RWPE2 (cell line): Measurements from ENCODE around the gene DPP10.

ENCODE experiments used
- ATAC-seq: fragments of 200-7000 bp; cut with Tn5 transposase; 3 replicates; pipeline ENCODE4 v1.9.1; 2021; ENCODE audit warnings: low read depth
- DNase-seq: peaks from one replicate; pipeline ENCODE4 v3.0.0-alpha.2; 2020; ENCODE audit warnings: low spot score
- H3K27ac ChIP-seq: fragments of 450-650 bp; 2 replicates; pipeline ENCODE4 v1.5.1; 2017; ENCODE audit warnings: mild to moderate bottlenecking; ENCODE audit not compliant: poor library complexity, severe bottlenecking
- H3K27me3 ChIP-seq: fragments of 250-450 bp; sonication (Bioruptor Pico); 2 replicates; pipeline ENCODE4 v1.5.1; 2021; ENCODE audit warnings: mild to moderate bottlenecking, moderate library complexity; ENCODE audit not compliant: insufficient read depth, poor library complexity, severe bottlenecking
- H3K36me3 ChIP-seq: fragments of 250-450 bp; sonication (Bioruptor Pico); 2 replicates; pipeline ENCODE4 v1.5.1; 2020; ENCODE audit warnings: low read depth, mild to moderate bottlenecking, moderate library complexity
- H3K4me1 ChIP-seq: fragments of 250-450 bp; sonication (Bioruptor Pico); 2 replicates; pipeline ENCODE4 v1.5.1; 2021; ENCODE audit warnings: mild to moderate bottlenecking, moderate library complexity; ENCODE audit not compliant: insufficient read depth, poor library complexity, severe bottlenecking
- H3K4me3 ChIP-seq: fragments of 250-450 bp; sonication (Bioruptor Pico); 2 replicates; pipeline ENCODE4 v1.5.1; 2021; ENCODE audit warnings: mild to moderate bottlenecking, moderate library complexity; ENCODE audit not compliant: severe bottlenecking
- H3K9me3 ChIP-seq: fragments of 250-450 bp; sonication (Bioruptor Pico); 2 replicates; pipeline ENCODE4 v1.5.1; 2021; ENCODE audit warnings: mild to moderate bottlenecking, moderate library complexity; ENCODE audit not compliant: severe bottlenecking
- TF ChIP-seq, protein P1 (sequence below): fragments of 450-650 bp; IDR thresholded peaks from one replicate; pipeline ENCODE4 v1.5.1; 2017; ENCODE audit warnings: mild to moderate bottlenecking, moderate library complexity; ENCODE audit not compliant: poor library complexity, severe bottlenecking

Gene DPP10

DNA sequence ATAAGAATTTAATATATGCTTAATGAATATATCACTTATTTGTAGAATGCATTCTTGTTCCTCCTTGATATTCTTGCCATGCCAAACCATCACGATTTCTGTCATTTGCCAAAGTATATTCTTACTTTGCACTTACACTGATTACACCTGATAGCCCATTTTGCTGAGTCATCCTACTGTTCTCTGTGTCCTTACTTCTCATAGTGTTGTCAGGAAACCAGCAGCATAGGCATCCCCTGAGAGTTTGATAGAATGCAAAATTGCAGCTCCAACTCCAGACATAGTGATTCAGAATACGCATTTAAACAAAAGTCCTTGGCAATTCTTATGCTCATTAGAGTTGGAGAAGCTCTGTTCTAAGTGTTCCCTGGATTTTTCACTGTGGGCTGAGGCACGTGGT is 687.1 kb downstream of the DPP10 start:
- TF ChIP-seq, protein P1, sequence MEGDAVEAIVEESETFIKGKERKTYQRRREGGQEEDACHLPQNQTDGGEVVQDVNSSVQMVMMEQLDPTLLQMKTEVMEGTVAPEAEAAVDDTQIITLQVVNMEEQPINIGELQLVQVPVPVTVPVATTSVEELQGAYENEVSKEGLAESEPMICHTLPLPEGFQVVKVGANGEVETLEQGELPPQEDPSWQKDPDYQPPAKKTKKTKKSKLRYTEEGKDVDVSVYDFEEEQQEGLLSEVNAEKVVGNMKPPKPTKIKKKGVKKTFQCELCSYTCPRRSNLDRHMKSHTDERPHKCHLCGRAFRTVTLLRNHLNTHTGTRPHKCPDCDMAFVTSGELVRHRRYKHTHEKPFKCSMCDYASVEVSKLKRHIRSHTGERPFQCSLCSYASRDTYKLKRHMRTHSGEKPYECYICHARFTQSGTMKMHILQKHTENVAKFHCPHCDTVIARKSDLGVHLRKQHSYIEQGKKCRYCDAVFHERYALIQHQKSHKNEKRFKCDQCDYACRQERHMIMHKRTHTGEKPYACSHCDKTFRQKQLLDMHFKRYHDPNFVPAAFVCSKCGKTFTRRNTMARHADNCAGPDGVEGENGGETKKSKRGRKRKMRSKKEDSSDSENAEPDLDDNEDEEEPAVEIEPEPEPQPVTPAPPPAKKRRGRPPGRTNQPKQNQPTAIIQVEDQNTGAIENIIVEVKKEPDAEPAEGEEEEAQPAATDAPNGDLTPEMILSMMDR = no peak
- DNase-seq (no peak), ATAC-seq (no peak)

DNA sequence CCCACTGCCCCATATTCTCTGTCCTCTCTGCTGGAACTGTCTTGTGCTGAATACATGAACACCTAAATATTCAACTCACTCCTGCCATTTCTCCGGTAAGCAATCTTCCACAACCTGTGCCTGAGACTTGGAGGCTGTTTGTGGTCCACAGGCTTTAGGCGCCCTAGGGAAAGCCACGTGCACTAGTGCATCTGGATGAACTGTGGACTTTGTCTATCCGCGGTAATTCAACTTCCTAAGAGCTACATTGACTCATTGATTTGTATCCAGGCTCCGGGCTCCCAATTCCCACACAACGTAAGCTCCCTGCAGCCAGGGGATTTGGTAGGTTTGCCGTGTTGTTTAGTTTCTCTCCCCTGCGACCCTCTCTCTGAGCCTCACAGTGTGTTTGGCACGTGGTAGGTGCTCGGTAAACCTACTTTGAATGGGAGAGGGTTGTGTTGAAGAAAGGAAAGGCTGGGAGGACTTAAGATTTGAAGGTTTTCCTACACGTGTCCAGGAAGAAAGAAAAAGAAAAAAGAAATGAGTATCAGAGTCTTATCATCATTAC is 718.2 kb downstream of the DPP10 start:
- no peaks in the 10 kb centered on the region for H3K9me3 ChIP-seq
- peaks cover 55% of the 10 kb centered on the region for H3K27me3 ChIP-seq
- DNase-seq = no peak
- no peak for ATAC-seq
- no peaks in the 10 kb centered on the region for H3K4me1 ChIP-seq
- TF ChIP-seq, protein P1 = no peak
- H3K36me3 ChIP-seq = no peaks in the 10 kb centered on the region
- no peak overlapping the region for H3K27ac ChIP-seq
- no peak overlapping the region for H3K4me3 ChIP-seq

More for the DNA sequence above, 687.1 kb downstream of the DPP10 start:
- Histone ChIP-seq H3K36me3 (no peaks in the 10 kb centered on the region), H3K4me3 (no peak overlapping the region), H3K27ac (no peak overlapping the region), H3K27me3 (no peaks in the 10 kb centered on the region), H3K9me3 (no peaks in the 10 kb centered on the region), H3K4me1 (no peaks in the 10 kb centered on the region)

DNA sequence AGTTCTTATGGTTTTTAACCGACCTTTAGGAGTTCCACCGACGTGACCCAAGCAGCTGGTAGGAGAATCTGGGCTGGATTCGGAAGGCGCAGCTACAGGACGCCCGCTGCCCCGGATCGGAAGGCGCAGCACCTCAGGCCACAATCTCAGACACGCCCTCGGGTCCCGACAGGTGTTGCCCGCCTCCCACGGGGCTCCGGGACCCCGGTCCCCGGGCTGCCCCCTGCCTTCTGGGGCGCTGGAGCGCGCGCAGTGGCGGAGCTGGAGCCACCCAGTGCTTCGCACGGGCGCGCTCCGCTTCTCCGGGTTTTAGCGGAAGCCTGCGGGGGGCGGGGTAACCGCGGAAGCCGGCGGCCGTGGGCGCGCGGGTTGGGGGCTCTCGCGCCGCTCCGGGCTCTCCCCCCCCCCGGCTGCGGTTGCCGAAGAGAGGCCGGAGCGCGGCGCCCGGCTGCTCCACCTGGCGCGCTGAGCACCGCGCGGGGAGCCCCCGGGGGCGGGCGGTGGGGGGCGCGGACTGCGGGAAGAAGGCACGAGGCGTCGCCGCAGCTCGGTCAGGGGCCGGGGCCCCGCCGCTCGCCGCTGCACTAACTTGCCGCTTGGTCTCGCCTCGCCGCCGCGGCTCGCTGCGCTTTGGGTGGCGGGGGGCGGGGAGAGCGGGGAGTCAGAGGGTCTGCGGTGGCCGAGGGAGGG is 718.8 kb downstream of the DPP10 start:
- Histone ChIP-seq H3K36me3 (no peaks in the 10 kb centered on the region), H3K9me3 (no peaks in the 10 kb centered on the region), H3K4me3 (no peak overlapping the region), H3K4me1 (no peaks in the 10 kb centered on the region), H3K27me3 (peaks cover 55% of the 10 kb centered on the region), H3K27ac (no peak overlapping the region)
- DNase-seq = no peak
- TF ChIP-seq, protein P1 = no peak
- ATAC-seq = no peak

DNA sequence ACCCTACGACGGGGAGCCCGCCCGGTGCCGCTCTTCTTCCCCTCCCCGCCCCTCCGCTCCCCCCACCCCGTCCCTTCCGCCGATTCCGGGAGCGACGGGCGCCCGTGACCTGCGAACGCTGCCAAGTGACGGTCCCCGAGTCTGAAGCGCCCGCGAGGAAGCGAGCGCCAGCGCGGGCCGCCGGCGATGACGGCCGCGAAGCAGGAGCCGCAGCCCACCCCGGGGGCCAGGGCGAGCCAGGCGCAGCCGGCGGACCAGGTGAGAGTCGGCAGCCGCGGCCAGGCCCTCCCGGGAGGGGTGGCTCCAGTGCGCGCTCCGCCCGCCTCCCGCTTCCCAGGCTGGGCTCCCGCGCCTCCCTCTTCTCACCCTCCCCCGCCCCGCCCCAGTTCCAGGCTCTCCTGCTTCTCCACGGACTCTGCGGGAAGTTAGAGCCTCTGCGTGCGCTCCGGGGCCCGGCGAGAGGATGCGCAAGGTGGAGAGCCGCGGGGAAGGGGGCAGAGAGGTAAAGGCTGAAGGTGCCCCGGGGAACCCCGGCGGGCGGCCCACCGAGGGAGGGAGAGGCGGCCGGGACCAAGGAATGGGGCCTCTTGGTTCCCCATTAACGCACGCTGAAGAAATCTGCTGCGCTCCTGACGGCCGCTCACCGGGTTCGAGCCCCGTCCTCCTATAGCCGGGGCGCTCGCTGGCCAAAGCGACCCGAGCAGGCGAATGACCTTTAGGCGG is 719.5 kb downstream of the DPP10 start:
- DNase-seq = no peak
- 0 out of 3 replicates have a peak, but pooled peaks have one; percentile 21 for ATAC-seq
- H3K9me3 ChIP-seq = no peaks in the 10 kb centered on the region
- no peak overlapping the region for H3K27ac ChIP-seq
- TF ChIP-seq, protein P1 = no peak
- H3K27me3 ChIP-seq = peaks cover 55% of the 10 kb centered on the region
- H3K4me1 ChIP-seq = no peaks in the 10 kb centered on the region
- H3K36me3 ChIP-seq = no peaks in the 10 kb centered on the region
- no peak overlapping the region for H3K4me3 ChIP-seq
